B cell (primary cell): Measurements from ENCODE around the gene RHOT2. TPM values are rescaled to one million over a fixed set of nuclear protein-coding genes. Genes with fewer than 3 reads are reported as not detected.

Experiments used
- ATAC-seq: fragments of 200-7000 bp; cut with Tn5 transposase; one replicate; pipeline ENCODE4 v1.10.0; 2021; ENCODE audit warnings: low read depth, mild to moderate bottlenecking, moderate number of reproducible peaks, moderate library complexity
- CTCF ChIA-PET: fragments of 350-600 bp; sonication (Branson Sonifier 250); formaldehyde crosslinking; loops from one replicate; lab custom pipeline; 2021; ENCODE audit warnings: antibody characterized with exemption, inconsistent platforms; lab: Charles Lee
- POLR2A ChIA-PET: fragments of 350-600 bp; sonication (Branson Sonifier 250); formaldehyde crosslinking; loops from one replicate; lab custom pipeline; 2021; ENCODE audit warnings: antibody characterized with exemption; lab: Charles Lee
- DNase-seq: peaks from one replicate; pipeline ENCODE4 v3.0.0; 2013
- H2AFZ ChIP-seq: 2 replicates; pipeline ENCODE4 v1.6.1; 2012; ENCODE audit warnings: mild to moderate bottlenecking, low read depth, low read length; ENCODE audit not compliant: insufficient read depth, poor library complexity, severe bottlenecking
- H3K27ac ChIP-seq, 2 donors: 1 replicate in 1 of 2; 2 replicates in 1 of 2; pipeline ENCODE4 v1.5.1; 2012 to 2013; ENCODE audit warnings: low read length in 2 of 2, mild to moderate bottlenecking in 2 of 2, moderate library complexity in 1 of 2
- H3K27me3 ChIP-seq, 4 experiments: fragments of 200-600 bp in 1 of 4; sonication (generic) in 1 of 4; replicated peaks in 1 of 4; 1 replicate in 2 of 4; 2 replicates in 2 of 4; pipeline versions ENCODE4 v1.6.1 to v1.7.0; 2013 to 2016; ENCODE audit warnings: low read length in 3 of 4, mild to moderate bottlenecking in 2 of 4, mixed read lengths in 1 of 4, moderate library complexity in 1 of 4; ENCODE audit not compliant: insufficient read depth in 4 of 4, control insufficient read depth in 3 of 4; ENCODE audit errors: control extremely low read depth in 1 of 4
- H3K36me3 ChIP-seq, 2 experiments: replicated peaks in 1 of 2; 1 replicate in 1 of 2; 2 replicates in 1 of 2; pipeline versions ENCODE4 v1.6.1 to v1.7.1; 2013; ENCODE audit warnings: low read length in 1 of 2; ENCODE audit not compliant: insufficient read depth in 2 of 2, control insufficient read depth in 1 of 2; ENCODE audit errors: control extremely low read depth in 1 of 2, extremely low read depth in 1 of 2
- H3K4me1 ChIP-seq, 2 donors: fragments of 200-600 bp in 1 of 2; sonication (generic) in 1 of 2; 1 replicate in 1 of 2; 2 replicates in 1 of 2; pipeline versions ENCODE4 v1.5.1 to v1.6.1; 2013 to 2017; ENCODE audit warnings: low read length in 2 of 2; ENCODE audit not compliant: control insufficient read depth in 2 of 2, insufficient read depth in 2 of 2
- H3K4me2 ChIP-seq: replicated peaks from 2 replicates; pipeline ENCODE3; 2012; ENCODE audit warnings: mild to moderate bottlenecking, low read depth, low read length; ENCODE audit not compliant: poor library complexity, severe bottlenecking
- H3K4me3 ChIP-seq, 5 experiments: fragments of 200-600 bp in 1 of 5; sonication (generic) in 1 of 5; 1 replicate in 3 of 5; 2 replicates in 2 of 5; pipeline versions ENCODE4 v1.5.1 to v1.7.0; 2011 to 2016; ENCODE audit warnings: low read length in 4 of 5, mild to moderate bottlenecking in 4 of 5, low read depth in 2 of 5, control low read depth in 1 of 5, moderate library complexity in 1 of 5; ENCODE audit not compliant: insufficient read depth in 1 of 5; ENCODE audit errors: control extremely low read depth in 1 of 5, extremely low read depth in 1 of 5
- H3K79me2 ChIP-seq: fragments of 200-600 bp; sonication (generic); one replicate; pipeline ENCODE4 v1.6.0; 2016; ENCODE audit warnings: low read length; ENCODE audit not compliant: control insufficient read depth, insufficient read depth
- H3K9ac ChIP-seq: fragments of 200-600 bp; sonication (generic); 2 replicates; pipeline ENCODE4 v1.6.1; 2017; ENCODE audit warnings: mild to moderate bottlenecking, low read length, moderate library complexity
- H3K9me3 ChIP-seq, 3 donors: one replicate each; pipeline versions ENCODE4 v1.6.1 to v1.7.1; 2013; ENCODE audit warnings: low read length in 2 of 3; ENCODE audit not compliant: control insufficient read depth in 2 of 3, insufficient read depth in 1 of 3; ENCODE audit errors: control extremely low read depth in 1 of 3
- H4K20me1 ChIP-seq: 2 replicates; pipeline ENCODE4 v1.6.0; 2012; ENCODE audit warnings: mild to moderate bottlenecking, low read length; ENCODE audit not compliant: insufficient read depth, control insufficient read depth, poor library complexity, severe bottlenecking
- H3K27ac Mint-ChIP-seq: one replicate; pipeline ENCODE4 v1.8.0; 2021; ENCODE audit warnings: mixed read lengths
- H3K27me3 Mint-ChIP-seq: one replicate; pipeline ENCODE4 v1.8.0; 2021; ENCODE audit warnings: mixed read lengths
- H3K4me1 Mint-ChIP-seq: one replicate; pipeline ENCODE4 v1.8.0; 2021; ENCODE audit warnings: mixed read lengths
- H3K4me3 Mint-ChIP-seq: one replicate; pipeline ENCODE4 v1.8.0; 2021; ENCODE audit warnings: mixed read lengths
- H3K9me3 Mint-ChIP-seq: one replicate; pipeline ENCODE4 v1.8.0; 2022; ENCODE audit warnings: mixed read lengths; ENCODE audit not compliant: insufficient read depth
- EZH2 ChIP-seq: IDR thresholded peaks from 2 replicates; pipeline ENCODE4 v1.6.1; 2012; ENCODE audit warnings: borderline replicate concordance, low read depth, mild to moderate bottlenecking, moderate library complexity, low read length; ENCODE audit not compliant: insufficient read depth, poor library complexity, severe bottlenecking
- WGBS: methylation state at CpG from one replicate; pipeline ENCODE4 v1.1.5; 2013; ENCODE audit warnings: missing lambda C conversion rate; ENCODE audit not compliant: insufficient coverage; 5-methylcytosine and 5-hydroxymethylcytosine counted together
- intact Hi-C: fragments of 100-400 bp; cut with micrococcal nuclease; formaldehyde crosslinking; loops from one replicate; pipeline ENCODE4 v1.10.0; 2022
- polyA plus RNA-seq: library from polyadenylated mRNA; depleted of rRNA; stranded (reverse); fragments of >200 nt; gene quantifications from 2 replicates; pipeline ENCODE4 v1.2.3, GENCODE V29; 2012
- total RNA-seq, 2 donors: library from RNA; stranded (reverse); fragments of 120-200 nt in 1 of 2; gene quantifications; 1 replicate in 1 of 2; 2 replicates in 1 of 2; pipeline versions ENCODE4 v1.2.3 to v1.2.4, GENCODE V29; 2013 to 2022
- TF ChIP-seq, protein P1 (sequence below): fragments of 200-600 bp; IDR thresholded peaks from one replicate; pipeline ENCODE4 v1.8.0; 2022; ENCODE audit warnings: antibody characterized with exemption, mild to moderate bottlenecking

Gene RHOT2
- total and polyA plus RNA-seq, 2 donors (not counting 1 experiment from before 2014, with no cell fraction given), result 207 to 461 TPM

DNA sequence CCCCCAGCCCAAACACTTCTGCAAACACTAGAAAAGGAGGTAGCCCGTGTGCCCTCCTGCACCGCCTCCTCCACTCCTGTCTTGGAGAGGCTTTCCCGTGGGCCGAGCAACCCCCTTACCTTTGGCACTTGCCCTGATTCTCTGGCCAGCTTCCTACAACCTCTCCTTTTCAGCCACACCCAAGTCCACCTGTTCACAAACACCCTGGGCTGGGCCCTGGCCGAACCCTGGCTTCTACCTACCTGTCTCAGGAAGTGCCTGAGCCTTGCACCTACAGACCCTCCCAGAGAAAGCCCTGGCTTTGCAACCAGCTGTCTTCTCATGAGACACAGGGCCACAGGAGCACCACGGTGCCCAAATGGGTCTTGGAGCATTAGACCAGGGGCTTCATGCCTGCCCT, 51.0 kb downstream of the RHOT2 start:
- ATAC-seq, result no peak
- Histone ChIP-seq H3K79me2 (no peaks in the 10 kb centered on the region), H3K36me3 (no peaks in the 10 kb centered on the region), H3K4me2 (no peak overlapping the region), H3K4me3 (no peak overlapping the region), H3K9me3 (peaks cover 0 to 15% (median 0%) of the 10 kb centered on the region in 3 donors), H3K27me3 (peaks cover 0 to 18% (median 9%) of the 10 kb centered on the region in 4 experiments), H2AFZ (no peak overlapping the region), H3K9ac (no peak overlapping the region), H4K20me1 (peaks cover 20% of the 10 kb centered on the region), H3K4me1 (peaks cover 28 to 39% of the 10 kb centered on the region in 2 donors), H3K27ac (no peak overlapping the region)
- 91% methylated on average over 5 of the region's 6 CpGs for WGBS
- TF ChIP-seq, protein P1, sequence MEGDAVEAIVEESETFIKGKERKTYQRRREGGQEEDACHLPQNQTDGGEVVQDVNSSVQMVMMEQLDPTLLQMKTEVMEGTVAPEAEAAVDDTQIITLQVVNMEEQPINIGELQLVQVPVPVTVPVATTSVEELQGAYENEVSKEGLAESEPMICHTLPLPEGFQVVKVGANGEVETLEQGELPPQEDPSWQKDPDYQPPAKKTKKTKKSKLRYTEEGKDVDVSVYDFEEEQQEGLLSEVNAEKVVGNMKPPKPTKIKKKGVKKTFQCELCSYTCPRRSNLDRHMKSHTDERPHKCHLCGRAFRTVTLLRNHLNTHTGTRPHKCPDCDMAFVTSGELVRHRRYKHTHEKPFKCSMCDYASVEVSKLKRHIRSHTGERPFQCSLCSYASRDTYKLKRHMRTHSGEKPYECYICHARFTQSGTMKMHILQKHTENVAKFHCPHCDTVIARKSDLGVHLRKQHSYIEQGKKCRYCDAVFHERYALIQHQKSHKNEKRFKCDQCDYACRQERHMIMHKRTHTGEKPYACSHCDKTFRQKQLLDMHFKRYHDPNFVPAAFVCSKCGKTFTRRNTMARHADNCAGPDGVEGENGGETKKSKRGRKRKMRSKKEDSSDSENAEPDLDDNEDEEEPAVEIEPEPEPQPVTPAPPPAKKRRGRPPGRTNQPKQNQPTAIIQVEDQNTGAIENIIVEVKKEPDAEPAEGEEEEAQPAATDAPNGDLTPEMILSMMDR, result no peak
- TF ChIP-seq EZH2, result no peak
- Mint-ChIP-seq H3K27me3 (no peaks in the 10 kb centered on the region), H3K4me3 (peak overlapping the region; percentile 42), H3K27ac (no peak overlapping the region), H3K9me3 (no peaks in the 10 kb centered on the region), H3K4me1 (peaks cover 11% of the 10 kb centered on the region)
- no peak for DNase-seq
- intact Hi-C loops, result loop anchor here (5.0 kb wide), 1 partner anchor 253 kb away; the partner anchor contains the start of gene LMF1
- ChIA-PET CTCF (no interaction called here), POLR2A (interaction anchor here (0.7 to 1.3 kb wide), 3 partner anchors 9 to 192 kb away, joined by 9 to 11 read pairs (median 11); no protein-coding TSS in a partner anchor)

DNA sequence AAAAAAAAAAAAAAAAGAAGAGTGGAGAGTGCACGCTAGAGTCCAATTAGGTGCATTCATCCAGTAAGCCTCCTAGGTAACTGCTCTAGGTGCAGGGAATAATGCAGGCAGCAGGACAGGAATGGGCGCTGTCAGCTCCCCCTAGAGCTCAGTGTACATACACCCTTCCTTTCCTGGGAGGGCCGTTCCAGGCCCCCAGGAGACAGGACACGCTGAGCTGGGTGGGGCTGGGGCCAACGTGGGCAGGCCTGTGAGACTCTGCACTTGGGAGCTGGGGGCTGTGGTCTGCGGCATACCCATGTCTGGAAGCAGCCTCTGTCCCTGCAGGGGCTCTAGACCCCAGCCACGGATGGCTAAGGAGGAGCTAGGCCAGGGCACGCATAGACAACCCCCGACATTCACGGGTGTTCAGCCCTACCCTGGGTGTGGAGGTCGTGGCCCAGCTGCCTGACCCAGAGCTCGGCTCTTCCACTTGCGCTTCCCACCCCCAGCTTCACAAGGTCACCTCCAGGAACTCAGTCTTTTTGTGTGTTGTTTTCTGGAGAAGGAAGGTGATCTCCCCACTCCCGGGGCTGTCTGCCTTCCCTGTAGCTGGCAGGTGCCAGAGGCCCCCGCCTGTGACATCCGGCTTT, 52.0 kb downstream of the RHOT2 start:
- peak overlapping the region in 1 of 2 donors; percentile 86 for H3K27ac ChIP-seq
- peak overlapping the region; percentile 77 for H2AFZ ChIP-seq
- CTCF ChIA-PET, result interaction anchor here (1.1 to 3.8 kb wide), 3 partner anchors 9 to 65 kb away, joined by 3 to 26 read pairs (median 9); partner anchors contain the start of gene CIAO3
- peak overlapping the region; percentile 77 for H3K9ac ChIP-seq
- peaks cover 11% of the 10 kb centered on the region for H3K4me1 Mint-ChIP-seq
- DNase-seq, result peak; percentile 41
- H3K27me3 ChIP-seq, result peaks cover 0 to 11% (median 5%) of the 10 kb centered on the region in 4 experiments
- no peaks in the 10 kb centered on the region for H3K9me3 Mint-ChIP-seq
- H3K9me3 ChIP-seq, result peaks cover 0 to 11% (median 0%) of the 10 kb centered on the region in 3 donors
- WGBS, result 2% methylated on average over 7 of the region's 16 CpGs
- H3K4me3 ChIP-seq, result peak overlapping the region in 4 of 5 experiments; percentile 65 to 76 (median 74)
- H3K27ac Mint-ChIP-seq, result peak overlapping the region; percentile 80
- TF ChIP-seq EZH2, result no peak
- peaks cover 23 to 33% of the 10 kb centered on the region in 2 donors for H3K4me1 ChIP-seq
- intact Hi-C loops, result loop anchor here (5.0 kb wide), 2 partner anchors 38 to 252 kb away; partner anchors contain the start of genes JMJD8, LMF1 and STUB1
- H3K4me3 Mint-ChIP-seq, result peak overlapping the region; percentile 84
- no peaks in the 10 kb centered on the region for H3K36me3 ChIP-seq
- no peak for ATAC-seq
- H3K4me2 ChIP-seq, result peak overlapping the region; percentile 98
- POLR2A ChIA-PET, result interaction anchor here (0.6 to 1.4 kb wide), 7 partner anchors 8 to 379 kb away, joined by 3 to 11 read pairs (median 4); partner anchors contain the start of genes JMJD8 and WDR24
- H4K20me1 ChIP-seq, result peaks cover 20% of the 10 kb centered on the region
- no peaks in the 10 kb centered on the region for H3K79me2 ChIP-seq
- no peaks in the 10 kb centered on the region for H3K27me3 Mint-ChIP-seq
